Neuron (in vitro differentiated cells): Measurements from ENCODE around the gene LHX5.

ENCODE experiments used
- H2AFZ ChIP-seq: one replicate; pipeline ENCODE4 v1.6.1; 2013; ENCODE audit warnings: low read depth, mild to moderate bottlenecking, inconsistent platforms, low read length, moderate library complexity
- H3K27me3 ChIP-seq: one replicate; pipeline ENCODE4 v1.6.1; 2013; ENCODE audit warnings: low read length; ENCODE audit not compliant: insufficient read depth
- H3K36me3 ChIP-seq: one replicate; pipeline ENCODE4 v1.6.1; 2013; ENCODE audit warnings: low read length; ENCODE audit not compliant: insufficient read depth
- H3K4me1 ChIP-seq: one replicate; pipeline ENCODE4 v1.6.1; 2013; ENCODE audit warnings: low read length; ENCODE audit not compliant: insufficient read depth
- H3K4me3 ChIP-seq: 2 replicates; pipeline ENCODE4 v1.5.1; 2013; ENCODE audit warnings: mild to moderate bottlenecking, low read length, moderate library complexity
- H3K9me3 ChIP-seq: one replicate; pipeline ENCODE4 v1.6.1; 2013; ENCODE audit warnings: low read length

Gene LHX5

DNA sequence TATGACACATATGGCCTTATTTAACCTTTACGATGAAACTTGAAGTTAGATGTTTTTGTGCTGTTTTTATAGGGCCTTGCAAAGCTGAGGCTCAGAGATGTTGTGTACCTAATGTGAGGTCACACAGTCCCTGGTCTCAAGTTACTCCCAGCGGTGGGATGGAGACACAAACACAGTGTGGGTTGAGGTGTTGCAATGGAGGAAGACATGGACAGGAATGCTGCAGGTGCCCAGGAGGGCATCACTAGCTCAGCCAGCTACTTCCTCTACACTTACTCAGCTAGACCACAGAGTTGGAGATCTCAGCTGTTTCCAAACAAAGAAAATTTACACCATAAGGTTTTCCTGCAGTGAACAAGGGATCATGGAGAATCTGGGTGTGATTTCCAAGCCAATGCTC is 15.5 kb downstream of the LHX5 start:
- Histone ChIP-seq H3K36me3 (no peaks in the 10 kb centered on the region), H3K9me3 (no peaks in the 10 kb centered on the region), H3K27me3 (peaks cover 17% of the 10 kb centered on the region), H3K4me1 (no peaks in the 10 kb centered on the region), H3K4me3 (no peak overlapping the region), H2AFZ (no peak overlapping the region)

GRCh38 chr12:113453330-113453729 is 18.3 kb downstream of the LHX5 start:
- peaks cover 5% of the 10 kb centered on the region for H3K27me3 ChIP-seq
- H3K4me1 ChIP-seq, result no peaks in the 10 kb centered on the region
- H2AFZ ChIP-seq, result no peak overlapping the region
- no peak overlapping the region for H3K4me3 ChIP-seq
- H3K36me3 ChIP-seq, result no peaks in the 10 kb centered on the region
- H3K9me3 ChIP-seq, result peaks cover 2% of the 10 kb centered on the region

GRCh38 chr12:113452458-113452857 is 19.2 kb downstream of the LHX5 start:
- no peak overlapping the region for H2AFZ ChIP-seq
- H3K4me3 ChIP-seq, result no peak overlapping the region
- H3K4me1 ChIP-seq, result no peaks in the 10 kb centered on the region
- H3K36me3 ChIP-seq, result no peaks in the 10 kb centered on the region
- H3K9me3 ChIP-seq, result peaks cover 2% of the 10 kb centered on the region
- H3K27me3 ChIP-seq, result no peaks in the 10 kb centered on the region

GRCh38 chr12:113449839-113450238 is 21.8 kb downstream of the LHX5 start:
- Histone ChIP-seq H3K9me3 (peaks cover 2% of the 10 kb centered on the region), H3K27me3 (no peaks in the 10 kb centered on the region), H2AFZ (no peak overlapping the region), H3K36me3 (no peaks in the 10 kb centered on the region), H3K4me3 (no peak overlapping the region), H3K4me1 (no peaks in the 10 kb centered on the region)

DNA sequence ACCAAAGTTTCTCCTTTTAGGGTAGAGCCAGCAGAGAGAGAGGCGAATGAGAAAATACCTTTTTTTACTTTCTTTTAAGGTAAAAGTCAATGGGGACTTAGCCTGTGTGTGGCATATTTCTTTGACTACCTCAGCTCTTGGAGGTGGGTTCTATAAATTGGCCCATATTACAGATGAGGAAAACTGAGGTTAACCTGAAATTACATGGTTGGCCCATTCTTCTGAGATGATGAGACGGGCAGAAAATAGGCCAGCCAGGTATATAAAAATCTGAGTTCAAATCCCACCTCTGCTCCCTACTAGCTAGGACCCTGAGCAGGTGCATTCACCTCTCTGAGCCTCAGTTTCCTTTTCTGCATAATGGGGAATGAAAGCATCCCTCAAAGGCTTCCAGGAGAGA is 22.4 kb downstream of the LHX5 start:
- H3K36me3 ChIP-seq, result no peaks in the 10 kb centered on the region
- no peak overlapping the region for H3K4me3 ChIP-seq
- H3K9me3 ChIP-seq, result peaks cover 2% of the 10 kb centered on the region
- no peak overlapping the region for H2AFZ ChIP-seq
- H3K27me3 ChIP-seq, result no peaks in the 10 kb centered on the region
- H3K4me1 ChIP-seq, result no peaks in the 10 kb centered on the region

- H3K4me1 ChIP-seq, result no peaks in the 10 kb centered on the region
- no peak overlapping the region for H2AFZ ChIP-seq
- no peaks in the 10 kb centered on the region for H3K36me3 ChIP-seq
- peaks cover 2% of the 10 kb centered on the region for H3K9me3 ChIP-seq
- H3K27me3 ChIP-seq, result no peaks in the 10 kb centered on the region
- no peak overlapping the region for H3K4me3 ChIP-seq
Observed at GRCh38 chr12:113448873-113449272, 22.8 kb downstream of the LHX5 start.

DNA sequence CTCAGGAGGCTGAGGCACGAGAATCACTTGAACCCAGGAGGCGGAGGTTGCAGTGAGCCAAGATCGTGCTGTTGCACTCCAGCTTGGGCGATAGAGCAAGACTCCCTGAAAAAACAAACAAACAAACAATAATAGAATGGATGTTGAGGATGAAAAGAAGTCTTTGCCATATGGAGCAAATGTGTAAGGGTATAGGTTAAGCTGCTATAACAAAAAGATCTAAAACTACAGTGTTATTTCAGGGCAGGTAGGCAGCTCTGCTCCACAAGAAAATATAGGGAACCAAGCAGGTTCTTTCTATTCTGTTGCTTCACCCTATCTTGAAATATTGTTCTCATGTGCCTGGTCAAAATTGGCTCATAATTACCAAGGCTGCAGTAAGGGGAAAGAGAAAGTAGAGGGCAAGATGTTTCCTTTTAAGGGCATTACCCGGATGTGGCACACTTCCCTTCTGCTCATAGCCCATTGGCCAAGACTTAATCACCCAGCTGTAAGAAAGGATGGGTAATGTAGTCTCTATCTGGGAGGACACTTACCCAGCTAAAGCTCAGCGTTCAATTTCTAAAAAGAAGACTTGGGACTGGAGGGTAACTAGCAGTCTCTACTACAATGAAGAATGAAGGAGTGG is 26.0 kb downstream of the LHX5 start:
- Histone ChIP-seq H3K27me3 (no peaks in the 10 kb centered on the region), H2AFZ (no peak overlapping the region), H3K4me1 (no peaks in the 10 kb centered on the region)

GRCh38 chr12:113443030-113443539 is 28.6 kb downstream of the LHX5 start:
- Histone ChIP-seq H3K27me3 (no peaks in the 10 kb centered on the region), H3K4me1 (no peaks in the 10 kb centered on the region), H3K9me3 (no peaks in the 10 kb centered on the region), H3K36me3 (peaks cover 6% of the 10 kb centered on the region), H2AFZ (no peak overlapping the region), H3K4me3 (no peak overlapping the region)

More for the DNA sequence above, 26.0 kb downstream of the LHX5 start:
- H3K9me3 ChIP-seq, result peaks cover 2% of the 10 kb centered on the region
- no peaks in the 10 kb centered on the region for H3K36me3 ChIP-seq
- no peak overlapping the region for H3K4me3 ChIP-seq

GRCh38 chr12:113440947-113441782 is 30.5 kb downstream of the LHX5 start:
- Histone ChIP-seq H3K27me3 (no peaks in the 10 kb centered on the region), H3K4me3 (no peak overlapping the region), H2AFZ (no peak overlapping the region), H3K9me3 (no peaks in the 10 kb centered on the region), H3K36me3 (peaks cover 10% of the 10 kb centered on the region), H3K4me1 (no peaks in the 10 kb centered on the region)

GRCh38 chr12:113440336-113440735 is 31.3 kb downstream of the LHX5 start:
- no peak overlapping the region for H2AFZ ChIP-seq
- no peak overlapping the region for H3K4me3 ChIP-seq
- H3K36me3 ChIP-seq, result peaks cover 10% of the 10 kb centered on the region
- no peaks in the 10 kb centered on the region for H3K9me3 ChIP-seq
- no peaks in the 10 kb centered on the region for H3K27me3 ChIP-seq
- H3K4me1 ChIP-seq, result no peaks in the 10 kb centered on the region

DNA sequence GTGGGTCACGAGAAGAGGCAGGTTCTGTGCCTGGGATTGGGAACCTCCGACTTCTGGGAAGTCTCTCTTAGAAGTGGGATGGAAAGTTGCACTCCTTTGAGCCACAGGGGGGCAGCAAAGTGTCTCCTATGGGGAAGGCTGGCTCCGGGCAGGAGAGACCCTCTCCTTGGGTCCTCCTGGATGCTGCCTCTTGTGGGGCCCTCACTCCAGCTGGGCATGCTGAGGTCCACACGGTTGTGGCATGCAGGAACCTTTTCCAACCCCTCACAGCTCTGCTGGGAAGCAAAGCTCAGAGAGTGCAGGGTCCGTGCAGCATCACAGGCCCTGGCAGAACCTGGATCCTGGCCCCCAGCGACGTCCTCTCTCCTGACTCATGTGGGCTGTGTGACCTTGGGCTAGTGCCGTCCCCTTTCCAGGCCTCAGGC is 32.1 kb downstream of the LHX5 start:
- Histone ChIP-seq H3K9me3 (no peaks in the 10 kb centered on the region), H3K36me3 (peaks cover 10% of the 10 kb centered on the region), H2AFZ (no peak overlapping the region), H3K27me3 (no peaks in the 10 kb centered on the region), H3K4me1 (no peaks in the 10 kb centered on the region), H3K4me3 (no peak overlapping the region)

GRCh38 chr12:113439301-113439597 is 32.4 kb downstream of the LHX5 start:
- Histone ChIP-seq H3K36me3 (peaks cover 13% of the 10 kb centered on the region), H3K4me3 (no peak overlapping the region)

DNA sequence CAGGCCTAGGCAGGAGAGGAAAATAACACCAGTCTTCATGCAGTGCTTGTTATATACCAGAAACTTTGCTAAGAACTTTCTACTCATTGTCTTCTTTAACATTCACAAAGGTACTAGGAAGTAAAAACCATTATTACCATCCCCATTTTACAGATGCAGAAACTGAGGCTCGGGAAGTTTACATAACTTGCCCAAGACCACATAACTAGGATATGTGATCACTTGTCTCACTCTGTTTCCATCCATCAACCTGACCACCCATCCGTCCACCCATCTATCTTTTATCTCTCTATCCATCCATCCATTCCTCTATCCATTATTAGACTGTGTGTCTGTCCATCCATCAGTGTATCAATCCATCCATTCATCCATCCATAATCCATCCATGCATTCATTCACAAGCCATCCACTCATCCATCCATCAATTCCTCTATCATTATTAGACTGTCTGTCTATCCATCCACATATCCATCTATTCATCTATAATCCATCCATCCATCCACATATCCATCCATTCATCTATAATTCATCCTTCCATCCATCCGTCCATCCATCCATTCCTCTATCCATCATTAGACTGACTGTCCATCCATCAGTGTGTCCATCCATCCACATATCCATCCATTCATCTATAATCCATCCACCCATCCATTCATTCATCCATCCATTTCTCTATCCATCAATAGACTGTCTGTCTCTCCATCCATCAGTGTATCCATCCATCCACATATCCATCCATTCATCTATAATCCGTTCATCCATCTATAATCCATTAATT is 33.0 kb downstream of the LHX5 start:
- no peaks in the 10 kb centered on the region for H3K9me3 ChIP-seq
- H3K36me3 ChIP-seq, result peaks cover 13% of the 10 kb centered on the region
- H3K27me3 ChIP-seq, result no peaks in the 10 kb centered on the region
- no peaks in the 10 kb centered on the region for H3K4me1 ChIP-seq
- no peak overlapping the region for H3K4me3 ChIP-seq
- H2AFZ ChIP-seq, result no peak overlapping the region

More at GRCh38 chr12:113439301-113439597, 32.4 kb downstream of the LHX5 start:
- Histone ChIP-seq H3K9me3 (no peaks in the 10 kb centered on the region), H2AFZ (no peak overlapping the region), H3K27me3 (no peaks in the 10 kb centered on the region), H3K4me1 (no peaks in the 10 kb centered on the region)
